T47D (cell line): ENCODE results near the gene ONECUT1.

Experiments used
- DNase-seq, 2 experiments: peaks; one replicate each; pipeline versions ENCODE4 v3.0.0 to v3.0.0-alpha.2; 2011 to 2012; ENCODE audit warnings: low read depth in 1 of 2, low spot score in 1 of 2
- JUND ChIP-seq: IDR thresholded peaks from 2 replicates; pipeline ENCODE4 v1.6.1; 2012; ENCODE audit warnings: low read depth
- in situ Hi-C: cut with HindIII; loops from 2 replicates; pipeline ENCODE4 v1.10.0; 2016; ENCODE audit warnings: low sequenced_read_pairs, low pct_unique_long_range_greater_than_20kb

ONECUT1 gene

DNA sequence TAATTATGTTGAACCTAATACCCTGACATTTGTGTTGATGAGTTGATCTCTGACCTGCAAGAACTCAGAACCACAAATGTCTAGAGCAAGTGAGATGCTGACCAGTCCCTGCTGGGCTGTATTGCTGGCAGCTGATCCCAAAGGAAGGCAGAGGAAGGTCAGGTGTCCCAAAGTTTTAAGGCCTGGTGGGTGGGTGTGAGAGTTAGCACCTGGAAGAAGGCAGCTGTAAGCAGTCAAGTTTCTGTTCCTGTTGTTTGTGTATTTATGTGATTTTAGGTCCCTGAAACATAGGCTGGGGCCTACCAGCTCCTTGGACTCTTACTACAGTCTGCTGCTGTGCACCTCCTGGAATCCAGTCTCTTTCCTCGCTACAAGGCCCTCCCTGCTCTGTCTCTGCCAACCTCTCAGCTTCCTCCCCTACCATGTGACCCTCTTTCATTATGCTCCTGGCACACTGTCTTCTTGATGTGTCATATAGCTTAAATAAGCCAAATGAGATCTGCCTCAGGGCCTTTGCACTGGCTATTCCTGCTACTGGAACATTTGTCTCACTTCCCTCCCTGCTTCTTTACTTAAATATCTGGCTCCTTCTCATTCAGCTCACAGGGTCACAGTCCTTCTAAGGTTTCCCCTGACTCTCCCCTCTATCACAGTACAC lies 80.0 kb downstream of the ONECUT1 start:
- in situ Hi-C loops: no loop called here
- TF ChIP-seq JUND: no peak
- DNase-seq: peak in 1 of 2 experiments; percentile 78

DNA sequence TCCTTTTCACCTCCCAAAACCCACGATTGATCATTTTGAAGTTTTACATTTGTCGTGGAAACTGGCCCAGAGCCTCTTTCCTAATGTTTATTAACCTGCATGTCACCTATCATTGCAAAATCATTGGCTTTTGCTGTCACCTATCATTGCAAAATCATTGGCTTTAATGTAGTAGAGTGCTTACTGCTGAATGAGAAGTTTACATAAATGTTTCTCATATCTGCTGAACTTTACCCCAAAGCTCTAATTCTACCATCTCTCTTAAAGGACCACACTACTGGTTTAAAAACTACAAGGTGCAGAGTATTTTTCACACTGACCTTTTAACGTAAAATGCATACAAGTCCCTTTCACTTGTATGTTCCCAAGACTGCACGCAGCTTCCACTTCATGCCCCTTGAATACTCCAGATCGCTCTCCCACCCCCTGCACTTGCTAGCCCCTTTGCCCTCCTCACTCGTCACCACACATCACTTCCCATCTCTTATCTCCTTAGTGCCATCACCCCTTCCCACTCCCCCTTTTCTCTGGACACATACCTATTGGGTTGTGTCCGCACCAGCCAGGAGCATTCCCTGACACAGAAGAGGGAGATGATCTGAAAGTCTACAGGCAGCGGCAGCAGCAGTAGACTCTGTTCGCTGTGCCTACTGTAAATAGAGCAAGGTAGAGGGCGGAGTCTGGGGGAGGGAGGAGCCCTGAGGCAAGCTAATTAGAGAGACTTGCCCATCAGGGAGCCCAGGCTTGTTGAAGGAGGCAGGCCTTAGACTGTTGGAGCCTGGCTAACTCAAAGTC lies 80.8 kb downstream of the ONECUT1 start:
- in situ Hi-C loops: no loop called here
- DNase-seq: peak; percentile 30 to 93
- TF ChIP-seq JUND: no peak
